ENCODE data around the gene NOMO2.
"Not testable (repeated sequence)": the region's sequence is repeated elsewhere in the genome, so short reads cannot be mapped to it uniquely, and the experiment has no call there.

Gene NOMO2

DNA sequence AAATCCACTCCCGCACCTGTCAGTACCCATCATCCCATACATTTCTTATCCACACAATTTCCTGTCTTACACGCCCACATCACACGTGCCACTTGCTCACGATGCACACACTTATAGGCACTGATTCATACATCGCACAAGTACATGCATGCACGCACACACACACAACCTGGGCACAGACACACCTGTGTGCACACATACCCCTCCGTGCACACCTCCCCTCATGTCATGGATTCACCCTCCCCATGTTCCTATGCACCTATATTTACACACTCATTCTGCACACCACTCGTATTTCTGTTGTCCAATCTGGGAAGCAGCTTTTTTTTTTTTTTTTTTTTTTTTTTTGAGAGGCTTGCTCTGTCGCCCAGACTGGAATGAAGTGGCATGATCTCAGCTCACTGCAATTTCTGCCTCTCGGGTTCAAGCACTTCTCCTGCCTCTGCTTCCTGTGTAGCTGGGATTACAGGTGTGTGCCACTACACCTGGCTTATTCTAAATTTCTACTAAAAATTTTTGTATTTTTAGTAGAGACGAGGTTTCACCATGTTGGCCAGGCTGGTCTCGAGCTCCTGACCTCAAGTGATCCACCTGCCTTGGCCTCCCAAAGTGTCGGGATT, 13.5 kb upstream of the NOMO2 start:
- DNase-seq (ENCODE audit: low read depth in 2 of 2), result not testable (repeated sequence)

DNA sequence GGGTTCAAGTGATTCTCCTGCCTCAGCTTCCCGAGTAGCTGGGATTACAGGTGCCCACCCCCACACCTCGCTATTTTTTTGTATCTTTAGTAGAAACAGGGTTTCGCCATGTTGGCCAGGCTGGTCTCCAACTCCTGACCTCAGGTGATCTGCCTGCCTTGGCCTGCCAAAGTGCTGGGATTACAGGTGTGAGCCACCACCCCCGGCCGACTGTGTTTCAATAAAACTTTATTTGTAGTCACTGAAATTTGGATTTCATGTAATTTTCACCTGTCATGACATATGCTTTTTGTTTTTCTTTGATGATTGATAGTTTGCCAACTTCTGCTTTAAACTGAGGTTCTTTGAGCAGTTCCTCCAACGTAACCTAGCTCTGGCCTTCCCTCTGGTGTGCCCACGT, 12.0 kb upstream of the NOMO2 start:
- DNase-seq (ENCODE audit: low read depth in 2 of 2), result not testable (repeated sequence)

DNA sequence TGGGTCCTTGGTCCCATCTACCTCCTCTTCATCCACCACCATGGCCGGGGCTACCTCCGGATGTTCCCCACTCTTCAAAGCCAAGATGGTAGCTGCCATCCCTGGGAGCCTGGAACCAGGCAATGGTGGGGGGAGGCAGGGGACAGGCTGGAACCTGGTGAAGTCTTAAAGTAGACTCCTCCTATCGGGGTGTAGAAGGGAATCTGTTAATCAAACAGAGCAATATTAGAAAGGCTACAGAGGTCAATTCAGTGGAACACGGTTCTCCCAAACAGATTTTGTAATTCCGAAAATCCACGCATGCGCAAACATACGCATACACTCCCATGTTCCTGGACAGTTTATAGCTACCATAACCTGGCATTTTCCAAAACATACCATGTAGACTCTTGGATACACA, 11.1 kb upstream of the NOMO2 start:
- not testable (repeated sequence) for DNase-seq (ENCODE audit: low read depth in 2 of 2)

DNA sequence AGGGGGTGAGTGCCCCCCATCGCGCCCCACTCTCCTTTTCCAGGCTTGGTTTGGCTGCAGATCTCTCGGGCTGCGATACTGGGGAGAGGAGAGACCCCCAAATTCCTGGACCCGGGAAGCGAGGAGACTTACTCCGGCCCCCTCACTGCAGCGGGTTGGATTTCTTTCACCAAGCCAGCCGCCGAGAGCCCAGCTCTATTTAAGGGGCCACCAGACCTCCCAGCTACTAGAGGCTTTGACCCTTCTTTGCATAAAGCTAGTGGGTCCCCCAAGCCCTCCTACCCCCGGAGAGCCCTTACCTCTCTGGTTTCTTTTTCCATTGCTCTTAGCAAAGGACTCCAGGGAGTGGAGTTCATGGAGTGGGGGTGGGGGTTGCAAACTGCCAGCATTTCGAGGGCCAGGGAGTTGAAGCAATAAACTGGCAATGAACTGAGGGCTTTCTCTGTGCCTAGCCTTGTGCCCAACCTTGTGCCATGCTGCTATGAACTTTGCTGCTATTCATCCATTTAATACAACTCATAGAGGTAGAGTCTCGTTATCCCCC, 9.5 kb upstream of the NOMO2 start:
- not testable (repeated sequence) for DNase-seq (ENCODE audit: low read depth in 2 of 2)

DNA sequence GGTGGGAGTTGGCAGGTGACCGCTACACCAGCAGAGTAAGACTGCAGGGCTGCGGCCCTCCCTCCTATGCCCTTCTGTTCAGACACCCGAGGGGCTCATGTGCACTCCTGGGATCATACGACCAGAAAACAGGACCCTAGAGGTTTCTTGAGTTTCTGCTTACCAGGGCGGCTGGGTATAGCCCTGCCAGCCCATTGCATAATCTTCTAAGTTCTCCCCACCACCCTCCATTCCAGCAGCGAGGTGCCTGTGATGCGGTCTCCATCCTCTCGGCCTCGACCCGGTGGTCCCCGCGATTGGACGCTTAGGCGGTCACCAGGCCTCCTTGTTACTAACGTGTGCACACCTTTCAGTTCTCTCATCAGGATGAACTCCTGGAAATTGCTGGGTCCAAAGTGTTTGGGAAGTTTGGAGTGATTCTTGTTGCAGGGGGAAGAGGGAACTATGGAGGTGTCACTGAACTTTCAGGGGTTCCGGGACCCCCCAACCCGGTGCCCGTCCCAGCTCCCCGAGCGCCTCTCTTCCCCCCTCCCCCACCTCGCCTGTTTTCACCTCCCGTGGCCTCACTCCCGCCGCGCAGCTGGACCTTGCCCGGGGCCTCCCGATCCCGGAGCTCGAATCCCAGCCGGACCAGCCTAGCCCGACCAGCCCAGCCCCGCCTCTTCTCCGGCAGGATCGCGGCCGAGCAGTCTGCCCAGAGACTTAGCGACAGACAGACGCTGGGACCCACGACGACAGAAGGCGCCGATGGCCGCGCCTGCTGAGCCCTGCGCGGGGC, 8.8 kb upstream of the NOMO2 start:
- not testable (repeated sequence) for DNase-seq (ENCODE audit: low read depth in 2 of 2)

DNA sequence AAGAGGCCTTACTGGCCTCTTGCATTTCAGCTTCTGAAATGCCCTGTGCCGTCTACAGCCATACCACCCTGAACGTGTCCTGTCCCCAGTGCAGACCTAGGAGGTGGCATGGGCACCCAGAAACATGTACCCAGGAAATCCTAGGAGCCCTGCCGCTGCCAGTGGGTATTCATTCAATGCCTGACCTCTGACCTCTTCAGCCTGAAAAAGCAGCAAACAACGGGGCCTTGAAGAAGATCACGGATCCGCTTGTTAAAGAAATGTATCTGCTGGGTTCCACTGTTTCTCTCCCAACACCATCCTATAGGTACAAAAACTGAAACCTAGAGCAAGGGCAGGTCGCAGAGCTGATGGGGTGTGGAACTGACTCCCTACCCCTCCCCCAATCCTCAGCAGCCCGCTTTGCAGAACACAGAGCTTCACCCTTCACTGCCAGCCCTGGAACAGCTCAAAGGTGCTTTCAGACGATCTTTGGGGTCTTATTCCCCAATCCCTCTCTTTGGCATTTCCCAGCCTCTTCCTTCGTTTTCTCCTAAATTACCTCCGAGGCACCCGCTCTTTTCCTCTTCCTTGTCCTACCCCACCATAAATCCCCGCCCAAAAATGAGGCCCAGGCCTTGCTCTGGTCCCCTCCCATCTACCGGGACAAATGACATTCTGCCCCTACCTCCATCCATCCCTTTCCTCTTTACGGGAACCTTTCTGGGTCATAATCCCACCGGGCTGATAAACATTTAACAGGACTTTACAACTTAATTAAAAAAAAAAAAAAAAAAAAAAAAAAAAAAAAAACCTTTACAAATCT, 1.3 kb downstream of the NOMO2 start:
- not testable (repeated sequence) for DNase-seq (ENCODE audit: low read depth in 2 of 2)

DNA sequence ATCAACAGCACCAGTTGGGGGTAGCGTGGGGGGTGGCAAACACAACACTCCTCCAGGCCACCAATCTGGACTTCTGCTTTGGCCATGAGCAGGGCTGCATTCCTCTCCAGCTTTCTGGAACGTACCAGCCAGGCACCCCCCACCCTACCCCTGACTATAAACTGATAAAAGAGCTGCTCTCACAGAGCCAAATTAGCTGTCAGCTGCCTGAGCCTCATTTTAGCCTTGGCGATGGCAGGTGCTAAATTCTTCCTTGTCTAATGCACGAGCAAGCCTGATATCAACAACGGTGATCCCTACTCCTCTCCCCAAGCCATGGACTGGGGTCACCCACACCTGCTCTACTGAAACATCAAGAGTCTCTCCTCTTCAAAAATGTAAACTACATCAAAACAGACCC, 8.2 kb downstream of the NOMO2 start:
- DNase-seq (ENCODE audit: low read depth in 2 of 2), result not testable (repeated sequence)

DNA sequence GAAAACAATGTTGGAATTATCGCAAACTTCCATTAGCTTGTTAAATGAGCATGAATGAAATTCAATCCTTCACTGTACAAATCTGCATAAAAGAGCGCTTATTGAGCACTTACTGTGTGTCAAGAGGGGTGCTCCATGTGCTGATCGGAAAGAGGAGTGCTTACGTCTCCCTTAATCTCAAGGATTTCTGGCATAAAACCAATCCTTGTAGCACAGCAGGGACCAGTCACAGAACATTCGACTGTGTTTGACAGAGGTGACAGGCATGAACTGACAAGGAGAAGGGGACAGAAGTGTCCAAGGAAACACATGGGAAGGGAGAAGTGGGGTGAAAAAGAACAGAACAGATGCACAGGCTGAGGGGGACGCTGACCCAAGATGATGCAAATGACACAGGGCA, 14.5 kb downstream of the NOMO2 start:
- DNase-seq (ENCODE audit: low read depth in 2 of 2), result not testable (repeated sequence)

DNA sequence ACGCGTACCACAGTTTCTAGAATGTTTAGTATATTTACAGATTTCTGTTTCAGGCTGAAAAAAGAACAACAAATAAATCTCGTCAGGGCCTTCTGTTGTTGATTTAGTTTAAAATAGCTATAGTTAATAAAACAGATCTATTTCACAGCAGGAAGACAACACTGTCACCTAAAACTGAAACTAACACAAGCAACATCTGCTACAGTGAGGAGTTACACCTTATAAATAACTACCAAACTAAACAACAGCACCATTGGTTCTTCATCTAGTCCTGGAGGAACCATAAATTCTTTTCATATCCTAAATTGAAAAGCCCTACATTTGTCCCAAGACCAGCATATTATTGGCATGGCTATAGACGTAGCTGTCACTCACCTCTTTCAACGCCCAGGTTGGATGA, 15.0 kb downstream of the NOMO2 start:
- not testable (repeated sequence) for DNase-seq (ENCODE audit: low read depth in 2 of 2)

DNA sequence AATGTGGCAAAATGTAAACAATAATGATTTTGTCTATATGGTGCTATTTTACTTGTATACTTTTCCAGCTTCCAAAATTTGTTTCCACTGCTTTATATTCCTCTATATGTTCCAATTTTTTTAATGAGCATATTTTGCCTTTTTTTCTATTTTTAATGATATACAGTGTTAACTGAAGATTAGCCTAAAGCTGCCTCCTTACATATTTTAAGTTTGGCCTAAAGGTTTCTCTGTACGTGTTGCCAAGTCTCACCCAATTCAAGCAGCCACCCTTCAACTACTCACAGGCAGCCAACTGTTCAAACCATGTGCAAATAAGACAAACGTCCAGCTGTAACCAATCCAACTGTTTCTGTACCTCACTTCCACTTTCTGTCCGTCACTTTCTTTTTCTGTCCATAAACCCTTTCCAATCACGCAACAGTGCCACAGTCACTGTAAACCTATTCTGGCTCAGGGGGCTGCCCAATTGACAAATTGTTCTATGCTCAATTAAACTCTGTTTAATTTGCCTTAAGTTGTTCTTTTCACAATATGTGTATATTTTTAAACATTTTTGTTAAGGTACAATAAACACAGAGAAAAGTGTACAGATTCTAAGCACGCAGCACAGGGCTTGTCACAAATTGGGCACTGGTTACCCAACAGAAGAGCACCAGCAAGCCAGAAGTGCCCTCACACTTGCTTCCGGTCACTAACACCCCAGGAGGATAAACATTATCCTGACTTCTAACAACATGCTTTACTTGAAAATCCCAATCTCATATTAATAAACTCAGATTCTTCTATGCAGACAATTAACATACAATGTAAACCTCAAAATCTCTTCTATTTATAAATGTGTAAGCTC, 17.4 kb downstream of the NOMO2 start:
- DNase-seq (ENCODE audit: low read depth in 2 of 2), result not testable (repeated sequence)

DNA sequence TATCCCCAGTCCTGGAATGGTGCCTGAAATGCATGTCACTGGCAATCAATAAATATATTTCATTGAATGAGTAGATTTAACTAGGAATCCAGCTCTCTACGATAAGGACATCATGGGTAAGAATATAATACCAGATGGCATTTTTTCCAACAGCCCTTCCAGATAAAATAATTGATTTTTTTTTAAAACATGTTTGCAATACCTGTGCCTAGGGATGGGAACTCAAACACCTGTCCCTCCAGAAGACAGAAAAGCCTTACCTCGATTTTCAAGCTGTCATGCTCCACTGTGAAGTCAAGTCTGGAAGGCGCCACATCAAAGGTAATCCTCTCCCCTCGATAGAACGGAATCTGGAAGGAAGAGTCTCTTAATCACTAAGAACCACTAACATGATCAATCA, 20.0 kb downstream of the NOMO2 start:
- not testable (repeated sequence) for DNase-seq (ENCODE audit: low read depth in 2 of 2)

DNA sequence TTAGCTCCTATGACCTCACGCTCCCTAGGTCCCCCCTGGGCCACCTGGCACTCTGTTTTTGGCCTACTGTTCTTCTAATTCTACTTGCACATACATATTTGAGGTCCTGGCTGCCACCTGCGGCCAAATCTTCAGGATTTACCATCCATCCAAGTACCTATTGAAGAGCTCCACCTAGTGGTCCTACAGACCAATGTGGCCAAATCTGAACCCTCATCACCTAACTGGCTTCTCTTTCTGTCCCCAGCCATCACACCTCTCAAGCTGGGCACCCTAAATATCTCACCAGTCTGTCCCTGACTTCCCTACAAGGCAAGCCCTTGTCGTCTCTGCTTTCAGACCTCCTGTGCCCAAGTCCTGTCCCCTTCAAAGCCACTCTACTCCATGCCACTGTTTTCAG, 24.9 kb downstream of the NOMO2 start:
- not testable (repeated sequence) for DNase-seq (ENCODE audit: low read depth in 2 of 2)

DNA sequence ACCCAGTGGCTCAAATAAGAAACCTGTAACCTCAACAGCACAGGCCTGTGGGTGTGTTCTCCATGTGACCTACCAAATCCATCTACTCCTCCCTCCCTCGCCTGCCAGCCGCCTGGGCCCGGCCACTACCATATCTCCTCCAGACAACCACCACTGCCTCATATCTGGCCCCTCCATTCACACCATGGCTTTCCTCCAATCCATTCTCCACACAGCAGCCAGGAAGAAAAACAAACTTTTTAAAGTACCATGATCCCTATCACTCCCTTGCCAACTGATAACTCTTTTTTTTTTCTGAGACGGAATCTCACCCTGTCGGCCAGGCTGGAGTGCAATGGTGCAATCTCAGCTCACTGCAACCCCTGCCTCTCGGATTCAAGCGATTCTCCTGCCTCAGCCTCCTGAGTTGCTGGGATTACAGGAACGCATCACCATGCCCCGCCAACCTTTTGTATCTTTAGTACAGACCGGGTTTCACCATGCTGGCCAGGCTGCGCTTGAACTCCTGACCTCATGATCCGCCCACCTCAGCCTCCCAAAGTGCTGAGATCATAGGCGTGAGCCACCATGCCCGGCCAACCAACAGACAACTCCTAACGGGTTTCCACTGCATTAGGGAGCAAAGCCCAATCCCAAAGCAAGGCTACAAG, 26.3 kb downstream of the NOMO2 start:
- DNase-seq (ENCODE audit: low read depth in 2 of 2), result not testable (repeated sequence)

DNA sequence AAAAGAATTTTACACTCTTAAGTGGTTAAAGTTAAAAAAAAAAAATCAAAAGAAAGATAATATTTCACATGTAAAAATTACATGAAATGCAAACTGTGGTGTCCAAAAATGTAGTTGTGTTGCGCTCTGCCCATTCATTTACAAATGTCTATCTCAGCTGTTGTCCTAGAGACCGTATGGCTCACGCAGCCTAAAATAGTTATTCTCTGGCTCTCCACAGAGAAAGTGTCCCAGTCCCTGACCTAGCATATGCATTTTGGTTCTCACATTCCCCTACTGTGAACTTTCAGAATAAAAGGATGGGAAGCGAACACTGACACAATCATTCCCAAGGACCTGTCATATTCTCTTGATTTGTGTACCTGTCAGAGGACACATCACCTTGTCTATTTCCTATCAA, 27.6 kb downstream of the NOMO2 start:
- not testable (repeated sequence) for DNase-seq (ENCODE audit: low read depth in 2 of 2)

DNA sequence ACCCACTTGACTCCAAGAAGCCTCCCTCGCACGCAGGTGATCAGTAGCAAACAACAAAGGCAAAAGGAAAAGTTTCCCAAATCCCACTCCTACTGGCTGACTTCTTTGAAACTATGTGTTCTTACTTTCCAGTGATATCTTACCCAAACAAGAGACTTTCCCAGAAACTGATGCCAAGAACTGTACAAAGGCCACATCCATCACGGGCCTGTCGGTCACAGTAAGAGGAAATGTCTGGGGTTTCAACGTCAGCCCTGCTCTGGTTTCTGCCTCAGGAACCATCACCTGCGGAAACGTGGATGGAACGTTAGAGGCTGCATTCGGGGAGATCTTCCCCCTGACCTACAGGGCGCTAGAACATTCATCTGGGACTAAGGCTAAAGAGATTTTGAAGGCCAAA, 30.6 kb downstream of the NOMO2 start:
- DNase-seq (ENCODE audit: low read depth in 2 of 2), result not testable (repeated sequence)

DNA sequence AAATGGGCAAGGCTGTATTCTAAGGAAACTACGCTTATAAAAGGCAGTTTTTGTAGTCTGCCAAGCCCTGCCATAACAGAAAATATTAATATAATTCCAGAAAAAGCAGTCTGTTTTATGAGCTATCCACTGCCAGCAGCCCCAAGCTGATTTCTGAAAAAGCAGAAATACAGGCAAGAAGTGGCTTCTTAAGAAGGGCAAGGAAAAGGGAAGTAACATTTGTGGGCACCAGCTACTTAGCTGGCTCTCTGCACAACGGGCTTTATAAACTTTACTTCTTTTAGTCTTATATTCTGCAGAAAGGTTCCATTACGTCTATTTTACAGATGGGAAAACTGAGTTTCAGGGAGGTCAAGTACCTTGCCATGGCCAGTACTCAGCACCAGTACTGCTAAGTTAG, 31.6 kb downstream of the NOMO2 start:
- DNase-seq (ENCODE audit: low read depth in 2 of 2), result not testable (repeated sequence)

DNA sequence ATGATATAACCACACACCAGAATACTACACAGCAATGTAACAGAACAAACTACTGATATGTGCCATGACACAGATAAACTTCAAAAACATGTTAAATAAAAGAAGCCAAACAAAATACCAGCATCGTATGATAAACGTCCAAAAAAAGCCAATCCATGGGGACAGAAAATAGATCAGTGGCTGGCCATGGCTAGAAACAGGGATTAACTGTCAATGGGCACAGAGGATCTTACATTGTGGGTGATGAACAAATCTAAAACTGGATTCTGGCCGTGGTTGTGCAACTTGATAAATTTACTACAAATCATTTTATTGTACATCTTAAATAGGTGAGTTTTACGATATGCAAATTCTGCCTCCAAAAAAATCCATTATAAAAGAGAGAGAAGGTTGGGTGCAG, 35.4 kb downstream of the NOMO2 start:
- not testable (repeated sequence) for DNase-seq (ENCODE audit: low read depth in 2 of 2)

DNA sequence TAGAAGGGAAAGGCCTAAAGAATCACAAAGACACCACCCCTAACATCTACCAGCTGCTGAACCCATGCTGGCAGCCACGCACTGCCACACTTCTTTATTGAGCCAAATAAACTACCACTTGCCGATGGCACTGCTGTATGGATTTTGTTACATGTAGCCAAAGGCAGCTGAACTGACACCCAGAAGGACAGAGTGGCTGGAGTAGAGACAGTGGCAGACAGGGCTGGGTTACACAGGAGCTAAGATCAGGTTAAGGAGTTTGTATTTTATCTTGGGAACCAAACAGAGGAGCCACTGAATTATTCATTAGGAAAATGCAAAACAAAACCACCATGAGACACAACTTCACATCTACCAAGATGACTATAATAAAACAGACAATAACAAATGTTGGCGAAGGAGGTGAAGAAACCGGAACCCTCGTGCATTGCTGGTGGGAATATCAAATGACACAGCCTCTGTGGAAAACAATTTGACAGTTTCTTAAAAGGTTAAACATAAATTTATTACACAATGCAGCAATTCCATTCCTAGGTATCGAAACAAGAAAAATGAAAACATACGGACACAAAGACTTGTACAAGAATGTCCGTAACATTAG, 35.9 kb downstream of the NOMO2 start:
- DNase-seq (ENCODE audit: low read depth in 2 of 2), result not testable (repeated sequence)

DNA sequence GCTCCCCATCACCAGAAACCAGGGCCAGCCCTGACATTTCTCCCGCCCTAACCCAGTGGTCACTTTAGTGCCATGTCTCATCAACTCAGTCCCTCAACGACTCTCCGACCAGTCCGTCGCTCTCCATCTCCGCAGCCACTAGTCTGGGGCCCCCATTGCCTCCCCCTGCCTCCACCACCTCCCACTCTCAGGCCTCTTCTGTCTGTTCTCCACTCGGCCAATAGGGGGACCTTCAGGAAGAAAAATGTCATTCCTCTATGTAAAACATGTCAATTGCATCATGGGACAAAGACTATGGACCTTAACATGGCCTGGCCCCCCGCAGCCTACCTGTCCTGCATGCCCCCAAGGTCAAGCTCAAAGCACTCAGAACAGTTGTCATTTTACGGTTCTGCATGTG, 39.3 kb downstream of the NOMO2 start:
- DNase-seq (ENCODE audit: low read depth in 2 of 2), result not testable (repeated sequence)

DNA sequence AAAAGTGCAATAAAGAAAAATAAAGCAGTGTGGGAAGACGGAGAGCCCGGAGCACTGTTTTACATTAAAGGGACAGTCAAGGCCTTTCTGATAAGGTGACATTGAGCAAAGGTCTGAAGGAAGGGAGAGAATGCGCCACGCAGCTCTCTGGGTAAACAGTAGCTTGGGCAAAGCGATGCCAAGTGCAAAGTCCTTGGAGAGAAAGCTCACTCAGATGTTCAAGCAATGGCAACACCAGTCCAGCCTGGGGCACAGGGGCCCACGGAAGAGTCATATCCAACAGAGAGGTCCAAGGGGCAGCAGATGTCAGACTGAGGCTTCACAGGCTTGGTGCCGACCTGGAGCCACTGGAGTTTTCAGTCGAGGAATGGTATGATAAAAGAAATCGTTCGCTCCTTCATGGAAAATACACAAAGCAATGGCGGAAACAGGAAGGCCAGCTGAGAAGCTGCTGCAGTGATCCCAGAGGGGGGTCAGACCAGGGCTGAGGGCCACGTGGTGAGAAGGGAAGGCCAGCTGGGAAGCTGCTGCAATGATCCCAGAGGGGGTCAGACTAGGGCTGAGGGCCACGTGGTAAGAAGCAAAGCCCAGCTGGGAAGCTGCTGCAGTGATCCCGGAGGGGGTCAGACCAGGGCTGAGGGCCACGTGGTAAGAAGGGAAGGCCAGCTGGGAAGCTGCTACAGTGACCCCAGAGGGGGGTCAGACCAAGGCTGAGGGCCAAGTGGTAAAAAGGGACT, 40.3 kb downstream of the NOMO2 start:
- DNase-seq (ENCODE audit: low read depth in 2 of 2), result not testable (repeated sequence)
